H1 (cell line): ENCODE measurements around the gene GIPC2. TPM values are rescaled to one million over a fixed set of nuclear protein-coding genes. Genes with fewer than 3 reads are reported as not detected.

Source experiments
- CTCF ChIA-PET: fragments of 300-600 bp; sonication (Branson Sonifier 250); formaldehyde crosslinking; loops from one replicate; lab custom pipeline; 2021; ENCODE audit not compliant: partially characterized antibody; lab: Charles Lee
- POLR2A ChIA-PET: fragments of 300-600 bp; sonication (Branson Sonifier 250); formaldehyde crosslinking; loops from one replicate; lab custom pipeline; 2021; ENCODE audit warnings: inconsistent platforms; ENCODE audit not compliant: partially characterized antibody; lab: Charles Lee
- DNase-seq, 2 experiments: peaks; one replicate each; pipeline versions ENCODE4 v3.0.0 to v3.0.0-alpha.2; 2010 to 2022; ENCODE audit warnings: low spot score in 2 of 2, low read depth in 1 of 2, mixed read lengths in 1 of 2
- FAIRE-seq: peaks from 2 replicates; lab custom pipeline; 2011; peaks lifted over from hg19 to GRCh38; lab: Jason Lieb, UNC
- H2AFZ ChIP-seq: 2 replicates; pipeline ENCODE4 v1.8.1; 2012; ENCODE audit warnings: low read length, inconsistent platforms
- H2AK5ac ChIP-seq: 2 replicates; pipeline ENCODE4 v1.6.1; 2013; ENCODE audit warnings: low read depth, low read length
- H2BK120ac ChIP-seq: replicated peaks from 2 replicates; pipeline ENCODE3; 2013; ENCODE audit warnings: low read depth, low read length, inconsistent platforms
- H2BK12ac ChIP-seq: 2 replicates; pipeline ENCODE4 v1.6.1; 2013; ENCODE audit warnings: low read depth, low read length
- H2BK15ac ChIP-seq: 2 replicates; pipeline ENCODE4 v1.6.1; 2013; ENCODE audit warnings: low read length
- H2BK20ac ChIP-seq: 2 replicates; pipeline ENCODE4 v1.6.1; 2013; ENCODE audit warnings: low read length
- H2BK5ac ChIP-seq: 2 replicates; pipeline ENCODE4 v1.6.1; 2013; ENCODE audit warnings: low read depth, low read length
- H3K14ac ChIP-seq: 2 replicates; pipeline ENCODE4 v1.6.1; 2013; ENCODE audit warnings: inconsistent platforms; ENCODE audit not compliant: insufficient read length
- H3K18ac ChIP-seq: 2 replicates; pipeline ENCODE4 v1.6.1; 2013; ENCODE audit warnings: low read length; ENCODE audit errors: extremely low read depth
- H3K23ac ChIP-seq: 2 replicates; pipeline ENCODE4 v1.6.1; 2013; ENCODE audit warnings: inconsistent platforms; ENCODE audit not compliant: insufficient read length
- H3K23me2 ChIP-seq: 2 replicates; pipeline ENCODE4 v1.6.1; 2013; ENCODE audit warnings: low read depth, low read length
- H3K27ac ChIP-seq: 2 replicates; pipeline ENCODE4 v1.6.1; 2011; ENCODE audit warnings: low read depth, low read length, inconsistent platforms
- H3K27me3 ChIP-seq, 4 experiments: replicated peaks in 1 of 4; 1 replicate in 1 of 4; 2 replicates in 3 of 4; pipeline versions ENCODE4 v1.6.1 to v1.8.1; 2011 to 2013; ENCODE audit warnings: low read length in 3 of 4, mild to moderate bottlenecking in 3 of 4, inconsistent platforms in 2 of 4, mixed read lengths in 2 of 4, moderate library complexity in 1 of 4; ENCODE audit not compliant: control insufficient read depth in 3 of 4, insufficient read depth in 3 of 4; ENCODE audit errors: extremely low read depth in 1 of 4
- H3K36me3 ChIP-seq, 4 experiments: 2 replicates each; pipeline versions ENCODE4 v1.6.1 to v1.8.1; 2011 to 2013; ENCODE audit warnings: mild to moderate bottlenecking in 4 of 4, low read length in 3 of 4, moderate library complexity in 2 of 4, control low read depth in 1 of 4, inconsistent platforms in 1 of 4; ENCODE audit not compliant: insufficient read depth in 4 of 4, control insufficient read depth in 2 of 4
- H3K4ac ChIP-seq: replicated peaks from 2 replicates; pipeline ENCODE3; 2013; ENCODE audit warnings: low read length, low read depth, mixed read lengths, inconsistent platforms; ENCODE audit not compliant: insufficient read length
- H3K4me1 ChIP-seq, 4 experiments: replicated peaks in 1 of 4; 1 replicate in 1 of 4; 2 replicates in 3 of 4; pipeline versions ENCODE4 v1.6.1 to v1.8.1; 2011 to 2013; ENCODE audit warnings: low read length in 3 of 4, inconsistent platforms in 2 of 4, mixed read lengths in 1 of 4; ENCODE audit not compliant: insufficient read depth in 4 of 4, control insufficient read depth in 3 of 4
- H3K4me2 ChIP-seq, 2 experiments: 2 replicates each; pipeline versions ENCODE4 v1.6.1 to v1.8.1; 2011 to 2013; ENCODE audit warnings: low read depth in 2 of 2, low read length in 2 of 2, control low read depth in 1 of 2, inconsistent platforms in 1 of 2, mild to moderate bottlenecking in 1 of 2; ENCODE audit not compliant: insufficient read depth in 1 of 2
- H3K4me3 ChIP-seq, 4 experiments: fragments of 200-600, 300-600 bp in 1 of 4; sonication (generic), shearing (Covaris generic), sonication (Bioruptor Twin) in 1 of 4; 2 replicates each; pipeline versions ENCODE4 v1.5.1 to v1.8.1; 2011 to 2016; ENCODE audit warnings: low read length in 4 of 4, low read depth in 3 of 4, control low read depth in 2 of 4, inconsistent platforms in 2 of 4, mild to moderate bottlenecking in 2 of 4, mixed read lengths in 1 of 4, moderate library complexity in 1 of 4; ENCODE audit not compliant: insufficient read depth in 2 of 4; ENCODE audit errors: extremely low read depth in 1 of 4
- H3K56ac ChIP-seq: replicated peaks from 2 replicates; pipeline ENCODE3; 2013; ENCODE audit warnings: low read depth, mild to moderate bottlenecking, mixed read lengths, low read length, inconsistent platforms; ENCODE audit not compliant: insufficient read length
- H3K79me1 ChIP-seq: 2 replicates; pipeline ENCODE4 v1.6.1; 2013; ENCODE audit warnings: low read depth, low read length, control low read depth
- H3K79me2 ChIP-seq, 2 experiments: 2 replicates each; pipeline versions ENCODE4 v1.6.1 to v1.8.1; 2012 to 2013; ENCODE audit warnings: low read length in 2 of 2, mild to moderate bottlenecking in 2 of 2, inconsistent platforms in 1 of 2; ENCODE audit not compliant: insufficient read depth in 2 of 2, control insufficient read depth in 1 of 2
- H3K9ac ChIP-seq, 4 experiments: replicated peaks in 1 of 4; 1 replicate in 1 of 4; 2 replicates in 3 of 4; pipeline versions ENCODE4 v1.6.1 to v1.8.1; 2011 to 2013; ENCODE audit warnings: low read depth in 3 of 4, low read length in 3 of 4, control low read depth in 2 of 4, mild to moderate bottlenecking in 2 of 4, moderate library complexity in 2 of 4, inconsistent platforms in 1 of 4; ENCODE audit errors: extremely low read depth in 1 of 4
- H3K9me3 ChIP-seq, 2 experiments: 2 replicates each; pipeline versions ENCODE4 v1.6.1 to v1.8.1; 2012 to 2013; ENCODE audit warnings: mild to moderate bottlenecking in 2 of 2, moderate library complexity in 2 of 2, control low read depth in 1 of 2, inconsistent platforms in 1 of 2, low read depth in 1 of 2, low read length in 1 of 2, mixed read lengths in 1 of 2; ENCODE audit not compliant: insufficient read depth in 2 of 2
- H4K20me1 ChIP-seq, 2 experiments: replicated peaks in 1 of 2; 2 replicates each; pipeline versions ENCODE3 to v1.8.1; 2011 to 2013; ENCODE audit warnings: inconsistent platforms in 2 of 2, low read length in 2 of 2, mild to moderate bottlenecking in 1 of 2; ENCODE audit not compliant: insufficient read depth in 2 of 2, control insufficient read depth in 1 of 2
- H4K5ac ChIP-seq: 2 replicates; pipeline ENCODE4 v1.6.1; 2013; ENCODE audit warnings: low read length, low read depth, mixed read lengths, inconsistent platforms; ENCODE audit not compliant: insufficient read length
- H4K8ac ChIP-seq: 2 replicates; pipeline ENCODE4 v1.8.0; 2013; ENCODE audit warnings: mild to moderate bottlenecking, moderate library complexity, low read length, inconsistent platforms; ENCODE audit not compliant: insufficient read depth; ENCODE audit errors: extremely low read depth
- H4K91ac ChIP-seq: replicated peaks from 2 replicates; pipeline ENCODE3; 2013; ENCODE audit warnings: low read length, mixed read lengths, inconsistent platforms; ENCODE audit not compliant: insufficient read length
- BCL11A ChIP-seq, 2 experiments: IDR thresholded peaks; one replicate each; pipeline ENCODE4 v1.6.1; 2011; ENCODE audit warnings: low read depth in 2 of 2, low read length in 2 of 2, mild to moderate bottlenecking in 2 of 2
- EP300 ChIP-seq, 2 experiments: IDR thresholded peaks; 1 replicate in 1 of 2; 2 replicates in 1 of 2; pipeline ENCODE4 v1.6.1; 2011 to 2012; ENCODE audit warnings: low read depth in 2 of 2, low read length in 2 of 2, mild to moderate bottlenecking in 2 of 2, borderline replicate concordance in 1 of 2, inconsistent platforms in 1 of 2, moderate library complexity in 1 of 2
- EZH2 ChIP-seq: fragments of 200-600 bp; sonication (generic); IDR thresholded peaks from 2 replicates; pipeline ENCODE4 v1.7.1; 2012; ENCODE audit warnings: low read depth, mild to moderate bottlenecking, moderate library complexity, low read length, inconsistent platforms; ENCODE audit not compliant: severe bottlenecking
- RBBP5 ChIP-seq: IDR thresholded peaks from 2 replicates; pipeline ENCODE4 v1.7.1; 2012; ENCODE audit warnings: low read depth, mild to moderate bottlenecking, inconsistent platforms, low read length, moderate library complexity, borderline replicate concordance
- SP4 ChIP-seq: IDR thresholded peaks from 2 replicates; pipeline ENCODE4 v1.6.1; 2012; ENCODE audit warnings: low read length, inconsistent platforms
- ZNF274 ChIP-seq: IDR thresholded peaks from 2 replicates; pipeline ENCODE4 v1.7.0; 2012; ENCODE audit warnings: low read length, borderline replicate concordance; ENCODE audit errors: extremely low read depth
- WGBS, 2 experiments: shearing (Covaris generic) in 1 of 2; methylation state at CpG; one replicate each; pipeline versions ENCODE4 v1.1.6 to v1.1.7; 2013 to 2015; ENCODE audit warnings: low lambda C conversion rate in 2 of 2, mixed read lengths in 2 of 2, inconsistent platforms in 1 of 2, low coverage in 1 of 2, missing lambda C conversion rate in 1 of 2; ENCODE audit not compliant: insufficient replicate concordance in 2 of 2, insufficient coverage in 1 of 2, insufficient read length in 1 of 2; ENCODE audit errors: extremely low coverage in 1 of 2, missing lambda C conversion rate in 1 of 2; 5-methylcytosine and 5-hydroxymethylcytosine counted together
- polyA plus RNA-seq, 7 experiments: library from polyadenylated mRNA; depleted of rRNA in 3 of 7; stranded (reverse) in 5 of 7; unstranded in 2 of 7; fragments of >200 nt in 5 of 7; fragments of 200-250 nt in 2 of 7; gene quantifications; 1 replicate in 5 of 7; 2 replicates in 1 of 7; 4 replicates in 1 of 7; pipeline versions ENCODE4 v1.2.1 to v1.2.3, GENCODE V29; 2011 to 2013; ENCODE audit warnings: missing spikeins in 2 of 7, mixed read lengths in 2 of 7
- total RNA-seq: library from RNA; stranded (reverse); fragmentation: NEBNext Ultra II Directional; extraction: Animal tissue kit (Norgen Biotek cat#: 25700); gene quantifications from 2 replicates; pipeline ENCODE4 v1.2.1, GENCODE V29; 2021

Gene GIPC2
- total and polyA plus RNA-seq, 2 of the 8 experiments (the other 6 are each of a cell fraction or from before 2014, with no cell fraction given) = 0.29 to 0.69 TPM

- H2BK15ac ChIP-seq = no peak overlapping the region
- H3K14ac ChIP-seq = no peak overlapping the region
- no peak for TF ChIP-seq EZH2
- TF ChIP-seq ZNF274 = no peak
- no peak for TF ChIP-seq RBBP5
- no peak for TF ChIP-seq SP4
- TF ChIP-seq EP300 (IDR thresholded peaks at IDR 0.05; ENCODE audit: borderline replicate concordance in 1 of 2, low read depth in 2 of 2, low read length in 2 of 2) = no peak
- TF ChIP-seq BCL11A (IDR thresholded peaks at IDR 0.05; ENCODE audit: low read depth in 2 of 2, low read length in 2 of 2) = no peak
- DNase-seq (no peak), FAIRE-seq (no peak)
- H3K36me3 ChIP-seq = no peaks in the 10 kb centered on the region
- H2BK20ac ChIP-seq = no peak overlapping the region
- no peaks in the 10 kb centered on the region for H3K79me1 ChIP-seq
- no peak overlapping the region for H3K4ac ChIP-seq
- H3K27ac ChIP-seq = no peak overlapping the region
- no peaks in the 10 kb centered on the region for H3K79me2 ChIP-seq
- POLR2A ChIA-PET = interaction anchor here (1.3 to 3.2 kb wide), 4 partner anchors 11 to 55 kb away, joined by 3 to 14 read pairs (median 8); partner anchors contain the start of genes DNAJB4 and FUBP1
- H4K8ac ChIP-seq = no peak overlapping the region
- no peak overlapping the region for H2AK5ac ChIP-seq
- H3K23ac ChIP-seq = no peak overlapping the region
- H2BK120ac ChIP-seq = no peak overlapping the region
- CTCF ChIA-PET = interaction anchor here (1.1 to 2.2 kb wide), 4 partner anchors 9 to 80 kb away, joined by 3 to 12 read pairs (median 4); no protein-coding TSS in a partner anchor
- no peak overlapping the region for H4K5ac ChIP-seq
- H3K23me2 ChIP-seq = no peaks in the 10 kb centered on the region
- WGBS, 2 experiments = 85% methylated on average over 3 of the region's 3 CpGs; no CpG with 5 or more reads in 1 of the 2 experiments
- H2AFZ ChIP-seq = no peak overlapping the region
- H3K4me2 ChIP-seq = no peak overlapping the region
- H2BK5ac ChIP-seq = no peak overlapping the region
- no peak overlapping the region for H2BK12ac ChIP-seq
- no peaks in the 10 kb centered on the region for H3K9me3 ChIP-seq
- H4K20me1 ChIP-seq = no peaks in the 10 kb centered on the region
- H3K18ac ChIP-seq = no peak overlapping the region
- no peak overlapping the region for H3K4me3 ChIP-seq
- no peak overlapping the region for H3K9ac ChIP-seq
- no peak overlapping the region for H4K91ac ChIP-seq
- H3K4me1 ChIP-seq = no peaks in the 10 kb centered on the region
- no peaks in the 10 kb centered on the region for H3K27me3 ChIP-seq
- H3K56ac ChIP-seq = no peak overlapping the region
These were observed 12.0 kb upstream of the GIPC2 start for GRCh38 chr1:78033797-78034172.
